ENCODE measurements around the gene CDC20.

DNA sequence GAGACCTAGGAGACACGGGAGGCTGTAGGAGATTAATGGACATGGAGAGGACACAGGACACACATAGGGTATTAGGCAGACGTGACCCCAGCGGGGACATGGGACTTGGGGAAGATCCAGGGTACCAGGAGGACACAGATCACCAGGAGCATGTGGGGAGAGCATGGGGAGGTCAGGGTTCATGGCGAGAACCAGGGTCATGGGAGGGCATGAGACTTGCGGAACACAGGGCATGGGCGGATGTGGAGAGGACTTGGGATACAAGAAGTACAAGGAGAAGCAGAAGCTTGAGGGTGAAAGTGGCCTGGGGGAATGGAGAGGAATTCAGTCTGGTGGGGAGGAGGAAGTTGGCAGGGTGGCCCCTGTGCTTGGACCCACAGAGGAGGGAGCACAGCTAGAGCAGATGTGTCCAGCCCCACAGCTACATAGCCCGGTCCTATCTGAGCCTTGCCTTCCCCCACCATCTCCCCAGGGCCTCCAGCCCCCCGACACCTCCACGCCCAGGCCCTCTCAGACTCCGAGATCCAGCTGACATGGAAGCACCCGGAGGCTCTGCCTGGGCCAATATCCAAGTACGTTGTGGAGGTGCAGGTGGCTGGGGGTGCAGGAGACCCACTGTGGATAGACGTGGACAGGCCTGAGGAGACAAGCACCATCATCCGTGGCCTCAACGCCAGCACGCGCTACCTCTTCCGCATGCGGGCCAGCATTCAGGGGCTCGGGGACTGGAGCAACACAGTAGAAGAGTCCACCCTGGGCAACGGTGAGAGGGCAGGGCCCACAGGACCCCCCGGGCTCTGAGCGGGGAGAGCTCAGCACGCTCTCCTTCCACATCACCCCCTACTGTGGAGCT lies 45.9 kb upstream of the CDC20 start:
- TF ChIP-seq CTCF (IDR thresholded peaks at IDR 0.05), result no peak
- TF ChIP-seq EZH2 (IDR thresholded peaks at IDR 0.05; ENCODE audit: borderline replicate concordance, insufficient read depth, low read depth, low read length, poor library complexity, severe bottlenecking), result no peak
